Astrocyte (in vitro differentiated cells and primary cell): ENCODE measurements around the gene SLIT3.

Experiments used
- EZH2 ChIP-seq: IDR thresholded peaks from 2 replicates; pipeline ENCODE4 v1.6.1; 2012; ENCODE audit warnings: mild to moderate bottlenecking, low read length, inconsistent platforms; ENCODE audit not compliant: insufficient read depth
- TF ChIP-seq, protein P1 (sequence below): IDR thresholded peaks from 2 replicates; pipeline ENCODE4 v1.5.1; 2011; ENCODE audit warnings: low read depth, mild to moderate bottlenecking, inconsistent platforms, low read length, moderate library complexity; ENCODE audit not compliant: insufficient read depth

GRCh38 chr5:168875832-168876231 is 425.1 kb downstream of the SLIT3 start:
- TF ChIP-seq, protein P1, sequence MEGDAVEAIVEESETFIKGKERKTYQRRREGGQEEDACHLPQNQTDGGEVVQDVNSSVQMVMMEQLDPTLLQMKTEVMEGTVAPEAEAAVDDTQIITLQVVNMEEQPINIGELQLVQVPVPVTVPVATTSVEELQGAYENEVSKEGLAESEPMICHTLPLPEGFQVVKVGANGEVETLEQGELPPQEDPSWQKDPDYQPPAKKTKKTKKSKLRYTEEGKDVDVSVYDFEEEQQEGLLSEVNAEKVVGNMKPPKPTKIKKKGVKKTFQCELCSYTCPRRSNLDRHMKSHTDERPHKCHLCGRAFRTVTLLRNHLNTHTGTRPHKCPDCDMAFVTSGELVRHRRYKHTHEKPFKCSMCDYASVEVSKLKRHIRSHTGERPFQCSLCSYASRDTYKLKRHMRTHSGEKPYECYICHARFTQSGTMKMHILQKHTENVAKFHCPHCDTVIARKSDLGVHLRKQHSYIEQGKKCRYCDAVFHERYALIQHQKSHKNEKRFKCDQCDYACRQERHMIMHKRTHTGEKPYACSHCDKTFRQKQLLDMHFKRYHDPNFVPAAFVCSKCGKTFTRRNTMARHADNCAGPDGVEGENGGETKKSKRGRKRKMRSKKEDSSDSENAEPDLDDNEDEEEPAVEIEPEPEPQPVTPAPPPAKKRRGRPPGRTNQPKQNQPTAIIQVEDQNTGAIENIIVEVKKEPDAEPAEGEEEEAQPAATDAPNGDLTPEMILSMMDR, result no peak
- TF ChIP-seq EZH2, result no peak
